ENCODE results near the gene C19orf47.

The C19orf47 gene

GRCh38 chr19:40355975-40356680 is 7.9 kb upstream of the C19orf47 start:
- no peak overlapping the region for H3K9ac ChIP-seq
- no peak for TF ChIP-seq Cebpa-rat (IDR thresholded peaks at IDR 0.05)
- peaks cover 43% of the 10 kb centered on the region for H3K4me1 ChIP-seq
- H3K27me3 ChIP-seq, result no peaks in the 10 kb centered on the region
- peaks cover 70% of the 10 kb centered on the region for H4K20me1 ChIP-seq
- H3K9me3 ChIP-seq, result no peaks in the 10 kb centered on the region
- peak overlapping the region; percentile 11; the same call in 1 of the 2 replicates for H3K4me2 ChIP-seq
- no peak overlapping the region for H3K4me3 ChIP-seq
- no peak overlapping the region for H3K27ac ChIP-seq
- no peaks in the 10 kb centered on the region for H3K36me3 ChIP-seq

DNA sequence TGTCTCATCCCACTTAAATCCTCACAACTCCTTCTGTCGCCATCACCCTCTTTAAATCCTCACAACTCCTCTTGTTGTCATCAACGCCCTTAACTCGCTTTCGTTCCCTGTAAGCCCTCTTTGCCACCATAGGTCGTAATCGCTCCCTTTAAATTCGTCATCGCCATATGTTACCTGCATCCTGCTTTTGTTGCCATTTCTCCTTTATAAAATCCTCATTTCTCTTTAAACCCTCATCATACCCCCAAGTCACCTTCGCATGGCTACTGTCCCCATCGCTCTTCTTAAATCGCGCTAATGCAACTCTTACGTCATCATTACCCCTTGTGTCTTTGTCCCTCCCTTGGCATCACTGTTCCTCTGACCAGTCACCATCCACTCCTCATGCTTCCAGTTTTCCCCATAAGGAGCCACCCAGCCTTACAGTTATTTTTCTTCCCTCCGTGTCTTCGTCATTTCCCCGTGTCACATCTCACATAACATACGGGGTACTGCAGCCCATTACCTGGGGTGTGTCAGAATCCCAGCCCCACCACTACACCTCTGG is 837 bp upstream of the C19orf47 start:
- Histone ChIP-seq H4K20me1 (peaks cover 10% of the 10 kb centered on the region; the same call in 1 of the 2 replicates), H3K4me2 (peak overlapping the region; percentile 91), H3K4me1 (peaks cover 20% of the 10 kb centered on the region), H3K9ac (peak overlapping the region; percentile 73), H3K27me3 (no peaks in the 10 kb centered on the region), H3K27ac (peak overlapping the region; percentile 32), H3K9me3 (no peaks in the 10 kb centered on the region), H3K4me3 (peak overlapping the region; percentile 77), H3K36me3 (peaks cover 6% of the 10 kb centered on the region; the same call in 1 of the 2 replicates)
- TF ChIP-seq Cebpa-rat (IDR thresholded peaks at IDR 0.05), result 0 out of 2 replicates have a peak, but pooled peaks have one; percentile 22

DNA sequence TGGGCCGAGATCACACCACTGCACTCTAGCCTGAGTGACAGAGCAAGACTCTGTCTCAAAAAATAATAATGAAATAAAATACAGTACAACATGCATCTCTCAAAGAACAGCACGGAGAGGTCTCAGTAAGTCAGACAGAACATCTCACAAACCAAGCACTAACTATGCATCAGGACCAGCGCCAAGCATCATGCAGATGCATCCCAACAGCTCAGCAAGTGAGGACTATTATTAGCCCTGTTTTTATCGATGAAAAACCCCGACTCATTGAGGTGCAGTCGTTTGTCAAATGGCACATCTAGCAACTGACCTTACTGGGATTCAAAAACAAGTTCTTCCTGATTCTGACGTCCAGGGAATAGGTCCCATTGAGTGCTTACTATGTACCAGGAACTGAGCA is 3.8 kb downstream of the C19orf47 start:
- peaks cover 44% of the 10 kb centered on the region for H3K36me3 ChIP-seq
- no peak overlapping the region for H3K4me3 ChIP-seq
- peaks cover 17% of the 10 kb centered on the region for H3K4me1 ChIP-seq
- H3K4me2 ChIP-seq, result no peak overlapping the region
- H3K27ac ChIP-seq, result no peak overlapping the region
- no peak for TF ChIP-seq Cebpa-rat (IDR thresholded peaks at IDR 0.05)
- H3K9me3 ChIP-seq, result no peaks in the 10 kb centered on the region
- H3K9ac ChIP-seq, result no peak overlapping the region
- no peaks in the 10 kb centered on the region for H3K27me3 ChIP-seq
- H4K20me1 ChIP-seq, result peaks cover 32% of the 10 kb centered on the region; the same call in 1 of the 2 replicates

DNA sequence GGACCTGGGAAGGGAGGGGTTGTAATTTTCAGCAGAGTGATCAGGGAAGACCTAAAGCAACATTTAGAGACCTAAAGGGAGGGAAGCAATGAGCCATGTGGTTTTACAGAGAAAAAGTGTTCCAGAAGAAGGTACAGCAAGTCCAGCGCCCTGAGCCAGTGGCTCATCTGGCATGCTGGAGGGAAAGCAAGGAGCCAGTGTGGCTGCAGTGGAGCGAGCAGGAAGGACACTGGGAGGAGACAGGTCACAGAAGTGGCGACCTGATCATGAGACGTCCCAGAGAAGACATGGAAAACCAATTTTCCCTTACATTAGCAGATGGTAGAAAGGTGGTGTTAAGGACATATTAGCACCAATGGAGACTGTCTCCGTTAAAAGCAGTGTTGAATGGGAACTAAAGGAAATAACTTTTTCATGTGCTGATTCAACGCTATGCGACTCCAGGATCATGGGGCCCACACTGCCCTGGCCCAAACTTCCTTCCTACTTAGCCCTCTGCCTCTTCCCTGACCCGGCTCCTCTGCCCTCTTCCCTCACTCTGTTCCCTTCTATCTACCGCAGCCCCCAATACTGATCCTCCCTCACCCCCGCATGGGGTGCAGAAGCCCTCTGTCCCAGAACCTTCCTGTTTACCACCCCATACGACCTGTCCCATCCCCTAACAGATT is 5.4 kb downstream of the C19orf47 start:
- Histone ChIP-seq H3K4me1 (peaks cover 12% of the 10 kb centered on the region), H3K9ac (no peak overlapping the region), H3K27ac (no peak overlapping the region), H3K36me3 (peaks cover 56% of the 10 kb centered on the region), H3K27me3 (no peaks in the 10 kb centered on the region), H3K4me2 (no peak overlapping the region), H4K20me1 (peaks cover 32% of the 10 kb centered on the region; the same call in 1 of the 2 replicates), H3K9me3 (no peaks in the 10 kb centered on the region), H3K4me3 (no peak overlapping the region)
- TF ChIP-seq Cebpa-rat (IDR thresholded peaks at IDR 0.05), result no peak

- H3K27me3 ChIP-seq, result no peaks in the 10 kb centered on the region
- peaks cover 66% of the 10 kb centered on the region for H3K36me3 ChIP-seq
- H3K9ac ChIP-seq, result 0 out of 2 replicates have a peak overlapping the region, but pooled peaks have one; percentile 10
- H4K20me1 ChIP-seq, result peaks cover 34% of the 10 kb centered on the region; the same call in 1 of the 2 replicates
- H3K27ac ChIP-seq, result no peak overlapping the region
- no peak overlapping the region for H3K4me2 ChIP-seq
- H3K9me3 ChIP-seq, result no peaks in the 10 kb centered on the region
- no peak for TF ChIP-seq Cebpa-rat (IDR thresholded peaks at IDR 0.05)
- H3K4me1 ChIP-seq, result peaks cover 6% of the 10 kb centered on the region
- no peak overlapping the region for H3K4me3 ChIP-seq
Observed at GRCh38 chr19:40341601-40342482, 6.4 kb downstream of the C19orf47 start.

GRCh38 chr19:40339018-40339728 is 9.0 kb downstream of the C19orf47 start:
- no peaks in the 10 kb centered on the region for H3K27me3 ChIP-seq
- TF ChIP-seq Cebpa-rat (IDR thresholded peaks at IDR 0.05), result no peak
- no peak overlapping the region for H3K9ac ChIP-seq
- H3K4me3 ChIP-seq, result no peak overlapping the region
- peaks cover 6% of the 10 kb centered on the region for H3K9me3 ChIP-seq
- H4K20me1 ChIP-seq, result peaks cover 34% of the 10 kb centered on the region; the same call in 1 of the 2 replicates
- H3K4me2 ChIP-seq, result no peak overlapping the region
- no peak overlapping the region for H3K27ac ChIP-seq
- H3K4me1 ChIP-seq, result peaks cover 9% of the 10 kb centered on the region
- H3K36me3 ChIP-seq, result peaks cover 83% of the 10 kb centered on the region

GRCh38 chr19:40337594-40337993 is 10.6 kb downstream of the C19orf47 start:
- H3K4me1 ChIP-seq, result peaks cover 9% of the 10 kb centered on the region
- H3K27me3 ChIP-seq, result no peaks in the 10 kb centered on the region
- TF ChIP-seq Cebpa-rat (IDR thresholded peaks at IDR 0.05), result no peak
- H4K20me1 ChIP-seq, result peaks cover 24% of the 10 kb centered on the region; the same call in 1 of the 2 replicates
- no peak overlapping the region for H3K4me2 ChIP-seq
- peak overlapping the region; percentile 34; the same call in 1 of the 2 replicates for H3K9ac ChIP-seq
- peaks cover 89% of the 10 kb centered on the region for H3K36me3 ChIP-seq
- H3K9me3 ChIP-seq, result peaks cover 6% of the 10 kb centered on the region
- no peak overlapping the region for H3K27ac ChIP-seq
- H3K4me3 ChIP-seq, result no peak overlapping the region

DNA sequence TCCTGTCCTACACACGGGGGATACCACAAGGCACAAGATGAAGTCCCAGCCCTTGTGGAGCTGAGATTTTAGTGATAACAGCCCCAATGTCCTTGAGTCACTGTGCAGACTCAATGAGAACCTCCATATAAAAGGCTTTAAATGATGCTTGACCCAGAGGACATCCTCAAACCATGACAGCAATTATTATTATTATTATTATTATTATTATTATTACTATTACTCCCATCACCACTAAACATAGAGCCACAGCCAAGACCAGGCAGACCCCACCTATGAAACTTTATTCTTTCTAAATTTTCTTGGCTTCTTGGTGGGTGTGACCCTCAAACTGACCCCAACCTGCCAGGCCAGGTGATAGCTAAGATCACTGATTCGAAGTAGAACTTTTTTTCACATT is 11.1 kb downstream of the C19orf47 start:
- Histone ChIP-seq H3K9me3 (peaks cover 6% of the 10 kb centered on the region), H4K20me1 (peaks cover 19% of the 10 kb centered on the region; the same call in 1 of the 2 replicates), H3K9ac (no peak overlapping the region), H3K4me2 (no peak overlapping the region), H3K4me3 (no peak overlapping the region), H3K27ac (no peak overlapping the region), H3K27me3 (no peaks in the 10 kb centered on the region), H3K36me3 (peaks cover 90% of the 10 kb centered on the region), H3K4me1 (peaks cover 9% of the 10 kb centered on the region)
- TF ChIP-seq Cebpa-rat (IDR thresholded peaks at IDR 0.05), result no peak

DNA sequence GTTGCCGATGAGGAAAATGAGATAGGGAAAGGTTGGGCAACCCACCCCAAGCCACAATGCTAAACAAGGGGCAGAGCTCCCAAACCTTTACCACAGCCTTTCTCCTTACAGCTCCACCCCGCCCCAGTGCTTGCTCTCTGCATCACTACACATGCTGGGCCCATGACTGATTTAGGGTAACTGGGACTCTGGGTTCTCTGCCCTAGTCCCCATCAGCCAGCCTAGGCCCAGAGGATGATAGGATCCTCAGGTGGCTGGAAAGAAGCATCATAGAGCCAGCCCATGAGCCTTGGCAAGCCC is 11.6 kb downstream of the C19orf47 start:
- H3K4me2 ChIP-seq, result no peak overlapping the region
- H3K9me3 ChIP-seq, result peaks cover 6% of the 10 kb centered on the region
- H3K27me3 ChIP-seq, result no peaks in the 10 kb centered on the region
- H3K36me3 ChIP-seq, result peaks cover 90% of the 10 kb centered on the region
- peaks cover 14% of the 10 kb centered on the region; the same call in 1 of the 2 replicates for H4K20me1 ChIP-seq
- no peak for TF ChIP-seq Cebpa-rat (IDR thresholded peaks at IDR 0.05)
- peaks cover 9% of the 10 kb centered on the region for H3K4me1 ChIP-seq
- no peak overlapping the region for H3K27ac ChIP-seq
- no peak overlapping the region for H3K9ac ChIP-seq
- H3K4me3 ChIP-seq, result no peak overlapping the region

Measured in BLaER1 (cell line).